Calu3 (cell line): Measurements from ENCODE around the gene LCLAT1. TPM values are rescaled to one million over a fixed set of nuclear protein-coding genes. Genes with fewer than 3 reads are reported as not detected.

Source experiments
- Bru-seq: library from RNA; stranded (reverse); fragments of 400-500 nt; gene quantifications from one replicate; lab custom pipeline; 2021; lab: Mats Ljungman, UMichigan
- BruChase-seq, 2 experiments: library from RNA; stranded (reverse); fragments of 400-500 nt; gene quantifications; one replicate each; lab custom pipeline; 2021; lab: Mats Ljungman, UMichigan
- BruUV-seq: library from RNA; stranded (reverse); fragments of 400-500 nt; replicated peaks from 2 replicates; lab custom pipeline; 2021; lab: Mats Ljungman, UMichigan
- CTCF ChIA-PET: fragments of 300-600 bp; sonication (Branson Sonifier 250); formaldehyde crosslinking; loops from one replicate; lab custom pipeline; 2022; ENCODE audit warnings: antibody characterized with exemption; lab: Charles Lee
- DNase-seq: peaks from one replicate; pipeline ENCODE4 v3.0.0; 2022
- H3K27ac Mint-ChIP-seq: one replicate; pipeline ENCODE4 v1.8.0; 2022; ENCODE audit warnings: mixed read lengths; ENCODE audit not compliant: unreplicated experiment
- H3K27me3 Mint-ChIP-seq: one replicate; pipeline ENCODE4 v1.8.0; 2022; ENCODE audit warnings: mixed read lengths; ENCODE audit not compliant: unreplicated experiment
- H3K36me3 Mint-ChIP-seq: one replicate; pipeline ENCODE4 v1.8.0; 2022; ENCODE audit warnings: mild to moderate bottlenecking, moderate library complexity, mixed read lengths; ENCODE audit not compliant: insufficient read depth, unreplicated experiment
- H3K4me1 Mint-ChIP-seq: one replicate; pipeline ENCODE4 v1.8.0; 2022; ENCODE audit warnings: mild to moderate bottlenecking, low read depth, mixed read lengths; ENCODE audit not compliant: unreplicated experiment
- H3K4me3 Mint-ChIP-seq: one replicate; pipeline ENCODE4 v1.8.0; 2022; ENCODE audit warnings: mild to moderate bottlenecking, low read depth, moderate library complexity, mixed read lengths; ENCODE audit not compliant: unreplicated experiment
- H3K9me3 Mint-ChIP-seq: one replicate; pipeline ENCODE4 v1.8.0; 2022; ENCODE audit warnings: low read depth, mixed read lengths; ENCODE audit not compliant: unreplicated experiment
- intact Hi-C: fragments of 100-400 bp; cut with micrococcal nuclease; formaldehyde crosslinking; loops from one replicate; pipeline ENCODE4 v1.10.0; 2022; ENCODE audit not compliant: unreplicated experiment
- long read RNA-seq: library from polyadenylated mRNA; stranded (forward); transcript quantifications from one replicate; pipeline ENCODE4 v2.0.0, GENCODE V29; 2022
- total RNA-seq: library from RNA; stranded (reverse); gene quantifications from 2 replicates; pipeline ENCODE4 v1.2.3, GENCODE V29; 2022
- TF ChIP-seq, protein P1 (sequence below): fragments of 200-600 bp; IDR thresholded peaks from one replicate; pipeline ENCODE4 v1.8.0; 2022; ENCODE audit warnings: antibody characterized with exemption; ENCODE audit not compliant: unreplicated experiment

LCLAT1 gene
- total RNA-seq: 45.0 and 47.6 TPM in 2 replicates
- percentile 87 among the genes with signal in this experiment for Bru-seq, nascent RNA
- percentile 77 among the genes with signal in this experiment for BruChase-seq, experiment 1, labeled RNA remaining after a 6-hour chase
- percentile 72 among the genes with signal in this experiment for BruChase-seq, experiment 2, labeled RNA remaining after a 2-hour chase
- long read RNA-seq, full-length matches to known transcripts: 7 of 21 reads
- long read RNA-seq, partial matches to known transcripts: 5 of 21 reads
- long read RNA-seq, other reads (novel, unspliced or antisense): 9 of 21 reads

DNA sequence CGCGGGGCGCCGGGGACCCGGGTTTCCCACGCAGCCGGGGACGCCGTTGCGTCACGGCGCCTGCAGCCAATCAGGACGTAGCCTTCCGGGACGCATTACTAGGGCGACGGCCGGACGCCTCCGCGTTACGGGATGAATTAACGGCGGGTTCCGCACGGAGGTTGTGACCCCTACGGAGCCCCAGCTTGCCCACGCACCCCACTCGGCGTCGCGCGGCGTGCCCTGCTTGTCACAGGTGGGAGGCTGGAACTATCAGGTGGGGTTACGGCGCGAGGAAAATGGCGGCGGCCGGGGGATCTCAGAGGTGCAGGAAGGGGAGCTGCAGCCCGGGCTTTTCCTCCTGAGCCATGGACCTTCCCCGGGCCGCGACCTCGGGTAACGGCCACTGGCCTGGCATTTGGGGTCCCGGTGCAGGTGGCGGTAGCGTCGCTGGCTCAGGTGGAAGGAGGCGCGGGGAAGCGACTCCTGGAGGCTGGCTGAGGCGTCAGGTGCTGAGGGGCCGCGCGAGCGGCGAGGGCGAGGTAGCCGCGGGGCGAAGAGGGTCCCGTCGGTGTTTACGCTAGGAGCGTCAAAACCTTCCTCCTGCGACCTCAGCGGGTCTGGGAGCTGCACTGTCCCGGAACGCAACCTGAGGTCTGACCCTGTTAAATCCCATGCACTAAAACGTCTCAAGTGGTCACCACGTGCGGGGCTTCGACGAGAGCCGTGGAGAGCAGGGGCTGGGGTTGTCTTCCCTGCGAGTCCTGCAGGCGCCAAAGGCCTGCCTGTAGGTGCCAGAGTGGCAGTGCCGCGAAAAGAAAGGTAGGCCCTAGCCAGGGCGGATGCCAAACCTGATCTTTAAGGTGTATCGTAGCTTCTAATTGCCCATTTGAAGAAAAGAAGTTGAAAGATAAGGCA is at the start of gene LCLAT1:
Gene LCLAT1, plus strand, starts transcription at position 98 of the 897 bp plus-strand sequence. CDS start 78,345 bp downstream, outside the sequence.
- Mint-ChIP-seq H3K27ac (peak within 1 kb of the TSS; percentile 96), H3K9me3 (peaks cover 2% of the 10 kb centered on the region), H3K4me3 (peak within 1 kb of the TSS; percentile 99), H3K36me3 (peaks cover 26% of the 10 kb centered on the region), H3K27me3 (no peaks in the 10 kb centered on the region), H3K4me1 (peaks cover 43% of the 10 kb centered on the region)
- BruUV-seq: no TSS peak
- TF ChIP-seq, protein P1, sequence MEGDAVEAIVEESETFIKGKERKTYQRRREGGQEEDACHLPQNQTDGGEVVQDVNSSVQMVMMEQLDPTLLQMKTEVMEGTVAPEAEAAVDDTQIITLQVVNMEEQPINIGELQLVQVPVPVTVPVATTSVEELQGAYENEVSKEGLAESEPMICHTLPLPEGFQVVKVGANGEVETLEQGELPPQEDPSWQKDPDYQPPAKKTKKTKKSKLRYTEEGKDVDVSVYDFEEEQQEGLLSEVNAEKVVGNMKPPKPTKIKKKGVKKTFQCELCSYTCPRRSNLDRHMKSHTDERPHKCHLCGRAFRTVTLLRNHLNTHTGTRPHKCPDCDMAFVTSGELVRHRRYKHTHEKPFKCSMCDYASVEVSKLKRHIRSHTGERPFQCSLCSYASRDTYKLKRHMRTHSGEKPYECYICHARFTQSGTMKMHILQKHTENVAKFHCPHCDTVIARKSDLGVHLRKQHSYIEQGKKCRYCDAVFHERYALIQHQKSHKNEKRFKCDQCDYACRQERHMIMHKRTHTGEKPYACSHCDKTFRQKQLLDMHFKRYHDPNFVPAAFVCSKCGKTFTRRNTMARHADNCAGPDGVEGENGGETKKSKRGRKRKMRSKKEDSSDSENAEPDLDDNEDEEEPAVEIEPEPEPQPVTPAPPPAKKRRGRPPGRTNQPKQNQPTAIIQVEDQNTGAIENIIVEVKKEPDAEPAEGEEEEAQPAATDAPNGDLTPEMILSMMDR: no peak
- intact Hi-C loops: loop anchor here (10.0 kb wide), 1 partner anchor 233 kb away; no protein-coding TSS in a partner anchor
- CTCF ChIA-PET: interaction anchor here (1.1 to 1.5 kb wide), 3 partner anchors 97 to 282 kb away, joined by 3 to 4 read pairs (median 4); no protein-coding TSS in a partner anchor
- peak; percentile 84 for DNase-seq

GRCh38 chr2:30398084-30398873 is 48.8 kb upstream of the LCLAT1 start:
- no peak overlapping the region for H3K27ac Mint-ChIP-seq
- intact Hi-C loops: no loop called here
- H3K27me3 Mint-ChIP-seq: peaks cover 64% of the 10 kb centered on the region
- TF ChIP-seq, protein P1: no peak
- H3K4me3 Mint-ChIP-seq: no peak overlapping the region
- no peaks in the 10 kb centered on the region for H3K4me1 Mint-ChIP-seq
- no peak for DNase-seq
- no peaks in the 10 kb centered on the region for H3K36me3 Mint-ChIP-seq
- H3K9me3 Mint-ChIP-seq: no peaks in the 10 kb centered on the region
- CTCF ChIA-PET: interaction anchor here (0.5 to 0.6 kb wide), 2 partner anchors 12 to 1665 kb away, joined by 4 read pairs; no protein-coding TSS in a partner anchor
- no TSS peak for BruUV-seq

DNA sequence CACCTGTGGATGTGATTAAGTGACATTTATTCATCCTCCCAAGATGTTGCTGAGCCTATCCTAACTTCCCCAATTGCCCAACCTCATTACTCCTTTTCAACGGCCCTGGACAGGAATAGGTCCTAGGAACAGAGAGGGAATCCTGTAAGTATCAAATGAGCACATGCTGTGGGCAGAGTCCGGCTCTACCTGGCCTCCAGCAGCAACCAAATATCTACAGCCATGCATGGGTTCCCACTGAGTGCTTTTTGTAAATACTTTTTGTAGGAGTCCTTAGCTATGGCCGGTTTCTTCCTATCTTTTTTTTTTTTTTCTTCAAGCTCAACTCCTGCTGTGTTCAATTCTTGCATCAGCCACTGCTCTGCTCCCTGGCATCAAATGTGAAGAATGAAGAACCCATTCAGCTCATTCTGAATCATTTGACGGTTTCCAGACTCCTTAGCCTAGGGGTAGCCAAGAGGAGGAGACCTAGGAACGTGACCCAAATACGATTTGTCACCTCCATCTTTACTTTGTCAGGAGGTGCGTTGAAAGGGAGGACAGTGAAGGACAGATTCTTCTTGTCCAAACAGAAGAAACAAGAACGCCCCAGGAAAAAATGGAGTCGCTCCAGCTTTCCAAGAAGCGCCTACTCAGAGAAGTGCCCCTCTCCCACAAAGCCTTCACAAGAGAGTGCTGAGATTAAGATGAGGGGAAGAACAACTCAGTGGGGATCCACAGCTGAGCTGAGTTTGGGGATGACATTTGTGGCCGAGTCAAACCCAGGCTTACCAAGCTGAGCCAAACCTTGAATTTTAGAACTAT is 46.7 kb upstream of the LCLAT1 start:
- H3K4me3 Mint-ChIP-seq: no peak overlapping the region
- BruUV-seq: no TSS peak
- H3K27me3 Mint-ChIP-seq: peaks cover 64% of the 10 kb centered on the region
- no peaks in the 10 kb centered on the region for H3K9me3 Mint-ChIP-seq
- H3K36me3 Mint-ChIP-seq: no peaks in the 10 kb centered on the region
- intact Hi-C loops: no loop called here
- H3K27ac Mint-ChIP-seq: no peak overlapping the region
- CTCF ChIA-PET: interaction anchor here (0.6 kb wide), 1 partner anchor 166 kb away, joined by 6 read pairs; no protein-coding TSS in a partner anchor
- TF ChIP-seq, protein P1: no peak
- DNase-seq: no peak
- H3K4me1 Mint-ChIP-seq: no peaks in the 10 kb centered on the region
